ENCODE data around the gene IPO13.

- TF ChIP-seq, protein P1, sequence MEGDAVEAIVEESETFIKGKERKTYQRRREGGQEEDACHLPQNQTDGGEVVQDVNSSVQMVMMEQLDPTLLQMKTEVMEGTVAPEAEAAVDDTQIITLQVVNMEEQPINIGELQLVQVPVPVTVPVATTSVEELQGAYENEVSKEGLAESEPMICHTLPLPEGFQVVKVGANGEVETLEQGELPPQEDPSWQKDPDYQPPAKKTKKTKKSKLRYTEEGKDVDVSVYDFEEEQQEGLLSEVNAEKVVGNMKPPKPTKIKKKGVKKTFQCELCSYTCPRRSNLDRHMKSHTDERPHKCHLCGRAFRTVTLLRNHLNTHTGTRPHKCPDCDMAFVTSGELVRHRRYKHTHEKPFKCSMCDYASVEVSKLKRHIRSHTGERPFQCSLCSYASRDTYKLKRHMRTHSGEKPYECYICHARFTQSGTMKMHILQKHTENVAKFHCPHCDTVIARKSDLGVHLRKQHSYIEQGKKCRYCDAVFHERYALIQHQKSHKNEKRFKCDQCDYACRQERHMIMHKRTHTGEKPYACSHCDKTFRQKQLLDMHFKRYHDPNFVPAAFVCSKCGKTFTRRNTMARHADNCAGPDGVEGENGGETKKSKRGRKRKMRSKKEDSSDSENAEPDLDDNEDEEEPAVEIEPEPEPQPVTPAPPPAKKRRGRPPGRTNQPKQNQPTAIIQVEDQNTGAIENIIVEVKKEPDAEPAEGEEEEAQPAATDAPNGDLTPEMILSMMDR (IDR thresholded peaks at IDR 0.05; ENCODE audit: low read depth, low read length): no peak
- no peak for TF ChIP-seq EZH2phosphoT487 (IDR thresholded peaks at IDR 0.05; ENCODE audit: low read depth)
Measured at GRCh38 chr1:43913666-43914360, 32.9 kb upstream of the IPO13 start.

All from OCI-LY3 (cell line).